K562 (cell line): ENCODE results near the gene SUGP1. TPM values are rescaled to one million over a fixed set of nuclear protein-coding genes. Genes with fewer than 3 reads are reported as not detected.

ENCODE experiments used
- JUN ChIP-seq, 2 experiments: sonication (generic) in 1 of 2; formaldehyde crosslinking in 1 of 2; IDR thresholded peaks; 2 replicates each; pipeline versions ENCODE4 v1.6.1 to v1.8.0; 2012 to 2022; ENCODE audit warnings: borderline replicate concordance in 2 of 2, mild to moderate bottlenecking in 2 of 2, improper control_type of control experiment in 1 of 2, low read depth in 1 of 2, low read length in 1 of 2, missing genetic modification reagents in 1 of 2
- MED1 ChIP-seq: sonication (generic); formaldehyde crosslinking; IDR thresholded peaks from 2 replicates; pipeline ENCODE4 v1.8.1; 2023; ENCODE audit warnings: missing genetic modification reagents, borderline replicate concordance
- MYC ChIP-seq, 2 experiments: fragments of 250-450 bp in 1 of 2; sonication (Bioruptor Pico) in 1 of 2; IDR thresholded peaks; 2 replicates each; pipeline versions ENCODE4 v1.5.1 to v1.6.1; 2012 to 2021; ENCODE audit warnings: low read depth in 2 of 2, borderline replicate concordance in 1 of 2, improper control_type of control experiment in 1 of 2, low read length in 1 of 2, mild to moderate bottlenecking in 1 of 2, moderate library complexity in 1 of 2
- NFXL1 ChIP-seq: fragments of 450-650 bp; formaldehyde crosslinking; IDR thresholded peaks from 2 replicates; pipeline ENCODE4 v1.4.0; 2021; ENCODE audit warnings: mild to moderate bottlenecking
- NR2C2 ChIP-seq, 2 experiments: fragments of 200-800 bp in 1 of 2; sonication (Bioruptor generic) in 1 of 2; sonication (generic) in 1 of 2; formaldehyde crosslinking in 1 of 2; IDR thresholded peaks; 2 replicates each; pipeline versions ENCODE4 v1.6.1 to v1.8.0; 2016 to 2022; ENCODE audit warnings: mild to moderate bottlenecking in 1 of 2, missing compliant biosample characterization in 1 of 2, missing genetic modification characterization in 1 of 2, missing genetic modification reagents in 1 of 2
- PCBP1 ChIP-seq: fragments of 200-400 bp; formaldehyde crosslinking; IDR thresholded peaks from 2 replicates; pipeline ENCODE4 v1.6.1; 2018; ENCODE audit warnings: mild to moderate bottlenecking, low read depth, low read length; ENCODE audit not compliant: poor library complexity, severe bottlenecking
- SAFB2 ChIP-seq: fragments of 200-400 bp; formaldehyde crosslinking; IDR thresholded peaks from 2 replicates; pipeline ENCODE4 v1.6.1; 2018; ENCODE audit warnings: borderline replicate concordance, low read length, low read depth, moderate library complexity; ENCODE audit not compliant: severe bottlenecking
- SETDB1 ChIP-seq: IDR thresholded peaks from one replicate; pipeline ENCODE4 v1.6.1; 2012; ENCODE audit warnings: low read length, control low read depth, inconsistent platforms
- TOE1 ChIP-seq, 2 experiments: fragments of 450-650 bp in 1 of 2; sonication (generic) in 1 of 2; formaldehyde crosslinking in 1 of 2; IDR thresholded peaks; 2 replicates each; pipeline versions ENCODE4 v1.7.1 to v1.8.0; 2016 to 2022; ENCODE audit warnings: borderline replicate concordance in 2 of 2, mild to moderate bottlenecking in 2 of 2, antibody characterized with exemption in 1 of 2, inconsistent platforms in 1 of 2, low read depth in 1 of 2, missing genetic modification reagents in 1 of 2, moderate library complexity in 1 of 2
- ZNF324 ChIP-seq: fragments of 250-450 bp; sonication (Bioruptor Pico); IDR thresholded peaks from 2 replicates; pipeline ENCODE4 v1.4.0; 2020; ENCODE audit warnings: mild to moderate bottlenecking
- ZNF445 ChIP-seq: fragments of 250-450 bp; sonication (Bioruptor Pico); IDR thresholded peaks from 2 replicates; pipeline ENCODE4 v1.4.0; 2020; ENCODE audit warnings: low read depth, mild to moderate bottlenecking, moderate library complexity
- ZNF830 ChIP-seq: fragments of 250-450 bp; sonication (Bioruptor Pico); IDR thresholded peaks from 2 replicates; pipeline ENCODE4 v1.5.0; 2021; ENCODE audit warnings: mild to moderate bottlenecking
- polyA plus RNA-seq, 8 experiments: library from polyadenylated mRNA; depleted of rRNA in 4 of 8; stranded (reverse) in 5 of 8; unstranded in 3 of 8; fragments of >200 nt; fragmentation: Nextera tagmentation in 2 of 8; fragmentation: Illumina TruSeq in 1 of 8; extraction: Ambion mirVana in 2 of 8; extraction: Trizol in 1 of 8; gene quantifications; 2 replicates each; pipeline versions ENCODE4 v1.2.1 to v1.2.3, GENCODE V29; 2011 to 2014; ENCODE audit warnings: inconsistent platforms in 1 of 8, missing spikeins in 1 of 8
- total RNA-seq, 7 experiments: library from RNA; depleted of rRNA in 6 of 7; stranded (reverse); fragments of >200 nt in 6 of 7; fragmentation: Illumina TruSeq in 2 of 7; extraction: Trizol in 2 of 7; gene quantifications; 2 replicates each; pipeline versions ENCODE4 v1.2.1 to v1.2.3, GENCODE V29; 2011 to 2021; ENCODE audit warnings: low replicate concordance in 1 of 7
- TF ChIP-seq, protein P1 (sequence below), 3 experiments: fragments of 200-800 bp in 1 of 3; fragments of 250-450 bp in 1 of 3; fragments of 450-650 bp in 1 of 3; sonication (Bioruptor Pico) in 1 of 3; sonication (Bioruptor generic) in 1 of 3; formaldehyde crosslinking in 1 of 3; IDR thresholded peaks; 2 replicates each; pipeline versions ENCODE4 v1.6.1 to v1.8.0; 2016 to 2022; ENCODE audit warnings: mild to moderate bottlenecking in 2 of 3, missing genetic modification characterization in 2 of 3, missing compliant biosample characterization in 1 of 3, moderate library complexity in 1 of 3
- TF ChIP-seq, protein P2 (sequence below): fragments of 250-450 bp; sonication (Bioruptor Pico); IDR thresholded peaks from 2 replicates; pipeline ENCODE4 v1.4.0; 2020; ENCODE audit warnings: mild to moderate bottlenecking, moderate library complexity, borderline replicate concordance
- TF ChIP-seq, protein P3 (sequence below), 3 experiments: fragments of 200-800 bp in 1 of 3; sonication (Bioruptor generic) in 1 of 3; sonication (generic) in 1 of 3; formaldehyde crosslinking in 1 of 3; IDR thresholded peaks; 2 replicates each; pipeline versions ENCODE4 v1.6.1 to v1.8.0; 2016 to 2022; ENCODE audit warnings: mild to moderate bottlenecking in 2 of 3, missing compliant biosample characterization in 2 of 3, missing genetic modification characterization in 2 of 3, missing genetic modification reagents in 1 of 3

The SUGP1 gene
- total and polyA plus RNA-seq, 9 of the 15 experiments (the other 6 are each of a cell fraction or from before 2014, with no cell fraction given): 1.0 to 53.3 (median 32.4) TPM

DNA sequence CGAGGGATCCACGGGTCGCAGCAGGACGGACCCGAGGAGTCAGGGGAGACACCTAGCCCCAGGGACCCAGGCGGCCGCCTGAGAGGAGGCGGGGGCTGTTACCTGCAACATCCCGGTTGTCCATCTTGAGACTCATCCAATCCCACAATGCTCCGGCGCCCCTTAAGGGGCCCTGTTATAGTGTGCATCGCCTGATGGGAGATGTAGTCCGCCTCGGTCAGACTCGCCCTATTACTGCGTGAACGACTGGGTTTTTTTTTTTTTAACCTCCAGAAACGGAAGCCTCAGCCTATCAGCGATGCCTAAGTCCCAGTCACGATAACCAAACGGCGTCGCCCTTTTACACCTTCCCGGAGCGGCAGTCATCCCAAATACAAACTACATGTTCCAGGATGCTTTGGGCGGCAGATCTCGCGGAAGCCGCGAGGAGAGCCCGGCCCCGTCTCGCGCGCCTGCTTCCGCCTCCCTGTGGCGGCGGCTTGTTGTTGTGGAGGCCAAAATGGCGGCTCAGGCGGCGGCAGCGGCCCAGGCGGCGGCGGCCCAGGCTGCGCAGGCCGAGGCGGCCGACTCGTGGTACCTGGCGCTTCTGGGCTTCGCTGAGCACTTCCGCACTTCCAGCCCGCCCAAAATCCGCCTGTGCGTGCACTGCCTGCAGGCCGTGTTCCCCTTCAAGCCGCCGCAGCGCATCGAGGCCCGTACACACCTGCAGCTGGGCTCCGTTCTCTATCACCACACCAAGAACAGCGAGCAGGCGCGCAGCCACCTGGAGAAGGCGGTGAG, at the start of gene SUGP1, which contains the start of gene MAU2 (continued):
- TF ChIP-seq, protein P1, sequence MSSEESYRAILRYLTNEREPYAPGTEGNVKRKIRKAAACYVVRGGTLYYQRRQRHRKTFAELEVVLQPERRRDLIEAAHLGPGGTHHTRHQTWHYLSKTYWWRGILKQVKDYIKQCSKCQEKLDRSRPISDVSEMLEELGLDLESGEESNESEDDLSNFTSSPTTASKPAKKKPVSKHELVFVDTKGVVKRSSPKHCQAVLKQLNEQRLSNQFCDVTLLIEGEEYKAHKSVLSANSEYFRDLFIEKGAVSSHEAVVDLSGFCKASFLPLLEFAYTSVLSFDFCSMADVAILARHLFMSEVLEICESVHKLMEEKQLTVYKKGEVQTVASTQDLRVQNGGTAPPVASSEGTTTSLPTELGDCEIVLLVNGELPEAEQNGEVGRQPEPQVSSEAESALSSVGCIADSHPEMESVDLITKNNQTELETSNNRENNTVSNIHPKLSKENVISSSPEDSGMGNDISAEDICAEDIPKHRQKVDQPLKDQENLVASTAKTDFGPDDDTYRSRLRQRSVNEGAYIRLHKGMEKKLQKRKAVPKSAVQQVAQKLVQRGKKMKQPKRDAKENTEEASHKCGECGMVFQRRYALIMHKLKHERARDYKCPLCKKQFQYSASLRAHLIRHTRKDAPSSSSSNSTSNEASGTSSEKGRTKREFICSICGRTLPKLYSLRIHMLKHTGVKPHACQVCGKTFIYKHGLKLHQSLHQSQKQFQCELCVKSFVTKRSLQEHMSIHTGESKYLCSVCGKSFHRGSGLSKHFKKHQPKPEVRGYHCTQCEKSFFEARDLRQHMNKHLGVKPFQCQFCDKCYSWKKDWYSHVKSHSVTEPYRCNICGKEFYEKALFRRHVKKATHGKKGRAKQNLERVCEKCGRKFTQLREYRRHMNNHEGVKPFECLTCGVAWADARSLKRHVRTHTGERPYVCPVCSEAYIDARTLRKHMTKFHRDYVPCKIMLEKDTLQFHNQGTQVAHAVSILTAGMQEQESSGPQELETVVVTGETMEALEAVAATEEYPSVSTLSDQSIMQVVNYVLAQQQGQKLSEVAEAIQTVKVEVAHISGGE (CRISPR knock-in tag; IDR thresholded peaks at IDR 0.05): peak in 1 of 3 experiments; percentile 86; a peak in 2 of 6 replicates
- TF ChIP-seq MED1 (CRISPR knock-in tag) (0 out of 2 replicates have a peak, but pooled peaks have one; percentile 71), TOE1 (IDR thresholded peaks at IDR 0.05; ENCODE audit: borderline replicate concordance) (peak; percentile 18; the same call in 1 of the 2 replicates), TOE1 (CRISPR knock-in tag; IDR thresholded peaks at IDR 0.05; ENCODE audit: borderline replicate concordance, low read depth) (no peak), JUN (IDR thresholded peaks at IDR 0.05; ENCODE audit: borderline replicate concordance, low read depth, low read length) (no peak), JUN (CRISPR knock-in tag; IDR thresholded peaks at IDR 0.05; ENCODE audit: borderline replicate concordance) (peak; percentile 81), MYC (IDR thresholded peaks at IDR 0.05; ENCODE audit: low read depth, low read length) (peak; percentile 58), MYC (CRISPR knock-in tag; IDR thresholded peaks at IDR 0.05; ENCODE audit: borderline replicate concordance, low read depth) (no peak), ZNF324 (CRISPR knock-in tag) (peak; percentile 52; the same call in 1 of the 2 replicates), ZNF830 (CRISPR knock-in tag) (no peak), ZNF445 (CRISPR knock-in tag) (no peak), SETDB1 (no peak), PCBP1 (peak; percentile 2), NR2C2 (CRISPR knock-in tag; IDR thresholded peaks at IDR 0.05) (no peak), NR2C2 (tag; IDR thresholded peaks at IDR 0.05) (peak; percentile 80), SAFB2 (no peak), NFXL1 (CRISPR knock-in tag) (no peak)
- TF ChIP-seq, protein P2, sequence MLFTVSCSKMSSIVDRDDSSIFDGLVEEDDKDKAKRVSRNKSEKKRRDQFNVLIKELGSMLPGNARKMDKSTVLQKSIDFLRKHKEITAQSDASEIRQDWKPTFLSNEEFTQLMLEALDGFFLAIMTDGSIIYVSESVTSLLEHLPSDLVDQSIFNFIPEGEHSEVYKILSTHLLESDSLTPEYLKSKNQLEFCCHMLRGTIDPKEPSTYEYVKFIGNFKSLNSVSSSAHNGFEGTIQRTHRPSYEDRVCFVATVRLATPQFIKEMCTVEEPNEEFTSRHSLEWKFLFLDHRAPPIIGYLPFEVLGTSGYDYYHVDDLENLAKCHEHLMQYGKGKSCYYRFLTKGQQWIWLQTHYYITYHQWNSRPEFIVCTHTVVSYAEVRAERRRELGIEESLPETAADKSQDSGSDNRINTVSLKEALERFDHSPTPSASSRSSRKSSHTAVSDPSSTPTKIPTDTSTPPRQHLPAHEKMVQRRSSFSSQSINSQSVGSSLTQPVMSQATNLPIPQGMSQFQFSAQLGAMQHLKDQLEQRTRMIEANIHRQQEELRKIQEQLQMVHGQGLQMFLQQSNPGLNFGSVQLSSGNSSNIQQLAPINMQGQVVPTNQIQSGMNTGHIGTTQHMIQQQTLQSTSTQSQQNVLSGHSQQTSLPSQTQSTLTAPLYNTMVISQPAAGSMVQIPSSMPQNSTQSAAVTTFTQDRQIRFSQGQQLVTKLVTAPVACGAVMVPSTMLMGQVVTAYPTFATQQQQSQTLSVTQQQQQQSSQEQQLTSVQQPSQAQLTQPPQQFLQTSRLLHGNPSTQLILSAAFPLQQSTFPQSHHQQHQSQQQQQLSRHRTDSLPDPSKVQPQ (CRISPR knock-in tag): no peak
- TF ChIP-seq, protein P3, sequence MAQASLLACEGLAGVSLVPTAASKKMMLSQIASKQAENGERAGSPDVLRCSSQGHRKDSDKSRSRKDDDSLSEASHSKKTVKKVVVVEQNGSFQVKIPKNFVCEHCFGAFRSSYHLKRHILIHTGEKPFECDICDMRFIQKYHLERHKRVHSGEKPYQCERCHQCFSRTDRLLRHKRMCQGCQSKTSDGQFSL (CRISPR knock-in tag; IDR thresholded peaks at IDR 0.05): no peak
- TF ChIP-seq, protein P3 (tag; IDR thresholded peaks at IDR 0.05): no peak
